Activated CD4-positive, alpha-beta T cell treated with anti-CD3 and anti-CD28 coated beads, Interleukin-2, amount 50 U/mL, for 24 hours (primary cell): ENCODE results near the gene CELA2A.
"Not testable (repeated sequence)": the region's sequence is repeated elsewhere in the genome, so short reads cannot be mapped to it uniquely, and the experiment has no call there.

Source experiments
- DNase-seq, 2 donors: peaks; one replicate each; pipeline ENCODE4 v3.0.0-alpha.2; 2020; ENCODE audit warnings: low read depth in 1 of 2, low spot score in 1 of 2

Gene CELA2A

DNA sequence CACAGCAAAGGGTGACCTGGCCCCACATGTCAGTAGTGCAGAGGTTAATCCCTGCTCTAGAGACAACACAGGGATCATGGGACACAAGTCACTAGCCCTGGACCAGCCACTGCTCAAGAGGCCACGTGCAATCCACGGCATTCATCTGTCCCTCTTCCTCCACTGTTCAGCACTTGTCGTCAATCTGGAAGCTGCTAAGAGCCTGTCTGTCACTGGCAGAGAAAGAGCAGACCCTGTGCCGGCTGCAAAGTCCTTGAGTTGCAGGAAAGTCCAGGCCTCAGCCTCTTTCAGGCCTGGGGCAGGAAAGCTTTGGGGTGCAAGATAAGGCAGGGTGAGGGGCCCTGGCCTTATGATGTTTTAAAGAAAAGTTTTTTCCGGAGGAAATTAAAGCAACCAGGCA, 36.1 kb downstream of the CELA2A start:
- DNase-seq: no peak

DNA sequence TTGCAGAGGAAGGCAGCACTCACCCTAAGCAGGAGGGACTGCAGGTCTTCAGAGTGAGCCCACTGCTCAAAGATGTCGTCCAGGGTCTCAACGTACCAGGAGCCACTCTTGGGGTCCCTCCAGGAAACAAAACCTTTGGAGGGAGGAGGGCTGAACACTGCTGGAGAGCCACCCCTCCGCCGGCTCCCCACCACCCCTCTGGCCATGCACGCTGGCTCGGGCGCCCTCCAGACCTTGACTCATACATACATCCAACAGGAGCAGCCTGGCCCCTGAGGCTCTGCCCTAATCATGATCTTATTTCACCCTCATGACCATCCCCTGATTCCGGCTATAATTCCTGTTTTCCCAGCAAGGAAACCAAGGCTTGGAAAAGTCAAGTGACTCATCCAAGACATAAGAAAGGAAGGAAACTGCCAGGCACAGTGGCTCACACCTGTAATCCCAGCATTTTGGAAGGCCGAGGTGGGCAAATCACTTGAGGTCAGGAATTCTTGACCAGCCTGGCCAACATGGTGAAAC, 37.4 kb downstream of the CELA2A start:
- no peak for DNase-seq

DNA sequence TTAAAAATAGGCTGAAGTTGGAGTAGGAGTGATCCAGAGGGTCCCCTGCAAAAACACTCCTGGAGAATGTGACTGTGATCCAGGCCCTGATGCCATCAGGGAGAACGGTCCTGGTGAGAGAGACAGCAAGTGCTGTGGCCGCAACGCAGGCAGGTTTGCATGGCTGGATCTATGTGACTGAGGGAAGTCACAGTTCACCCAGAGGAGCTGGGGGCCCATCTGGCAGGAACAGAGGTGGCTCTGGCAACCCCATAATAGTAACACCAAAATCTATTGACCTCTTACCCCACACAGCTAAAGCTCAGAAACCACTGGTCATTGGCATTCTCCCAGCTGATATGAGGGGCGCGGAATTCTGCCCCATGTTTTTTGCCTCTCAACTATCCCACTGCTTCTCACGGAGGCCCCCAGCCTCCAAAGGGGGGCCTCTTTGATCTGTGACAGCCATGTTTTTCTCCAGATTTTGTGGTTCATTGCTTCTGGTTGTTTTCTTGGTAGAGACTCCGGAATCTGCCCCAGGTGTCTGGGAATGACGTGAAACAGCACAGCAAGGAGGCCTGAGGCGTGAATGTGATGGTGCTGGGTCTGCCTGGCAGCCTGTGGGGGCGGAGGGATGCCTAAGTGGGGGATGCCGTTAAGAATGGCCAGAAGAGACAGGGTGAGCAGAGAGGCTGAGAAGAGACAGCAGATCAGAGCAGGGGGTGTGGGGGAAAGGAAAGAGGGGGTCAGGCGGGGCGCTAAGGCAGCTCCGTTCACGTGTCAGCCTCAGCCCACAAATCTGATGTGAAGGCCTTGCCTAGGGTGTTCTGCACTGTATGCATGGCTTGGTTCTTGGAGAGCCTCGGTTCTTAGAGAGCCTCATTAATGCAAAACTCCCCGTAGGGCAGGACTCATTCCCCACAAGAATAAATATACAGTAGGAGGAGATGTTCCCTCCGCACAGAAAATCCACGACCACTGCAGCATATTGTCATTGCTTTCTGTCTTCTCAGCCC, 43.9 kb downstream of the CELA2A start:
- no peak for DNase-seq

DNA sequence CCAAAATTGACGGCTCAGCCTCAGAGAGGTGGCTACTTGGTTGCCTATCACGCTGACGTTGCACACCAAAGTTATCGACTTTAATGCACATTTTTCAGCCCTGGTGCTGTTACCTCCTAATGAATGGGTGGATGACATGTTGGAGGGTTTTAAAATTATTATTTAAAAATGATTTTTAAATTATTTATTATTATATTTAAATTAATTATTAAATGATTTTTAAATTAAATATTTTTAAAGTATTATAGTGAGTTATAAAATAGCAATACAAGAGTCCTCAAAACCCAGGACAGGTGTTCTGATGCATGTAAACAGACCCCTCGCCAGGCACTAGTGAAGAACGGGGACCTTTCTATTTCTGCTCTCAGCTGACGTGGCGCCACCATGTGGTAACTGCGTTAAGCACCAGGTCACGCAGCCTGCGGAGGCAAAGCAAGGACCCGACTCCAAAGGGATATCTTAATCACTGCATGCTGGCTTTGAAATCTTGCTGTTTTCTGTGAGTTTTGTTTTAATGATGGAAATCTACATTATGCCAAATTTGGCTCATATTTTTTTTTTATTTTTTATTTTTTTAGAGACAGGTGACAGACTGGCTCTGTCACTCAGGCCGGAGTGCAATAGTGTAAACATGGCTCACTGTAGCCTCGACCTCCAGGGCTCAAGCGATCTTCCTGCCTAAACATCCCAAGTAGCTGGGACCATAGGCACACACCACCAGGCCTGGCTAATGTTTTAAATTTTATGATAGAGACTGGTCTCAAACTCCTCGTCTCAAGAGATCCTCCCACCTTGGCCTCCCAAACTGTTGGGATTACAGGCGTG, 44.9 kb downstream of the CELA2A start:
- DNase-seq: peak; percentile 12 to 13

DNA sequence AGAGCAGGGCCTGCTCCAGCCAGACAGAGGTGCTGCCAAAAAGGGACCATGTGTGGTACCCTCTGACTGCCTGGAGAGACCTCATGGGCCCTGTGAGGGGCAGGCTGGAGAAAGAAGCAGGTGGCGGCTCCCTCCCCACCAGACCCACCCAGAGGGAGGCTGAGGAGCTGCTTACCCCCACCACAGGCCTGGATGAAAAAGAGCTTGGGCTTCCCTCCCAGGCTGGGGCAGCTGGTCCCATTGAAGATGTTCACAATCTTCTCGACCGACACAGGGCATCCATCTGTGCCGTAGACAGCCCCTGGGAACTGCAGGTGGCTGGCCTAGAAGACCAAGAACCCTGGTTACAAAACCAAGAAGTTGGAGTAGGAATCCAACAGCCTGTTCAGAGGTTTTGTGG, 47.9 kb downstream of the CELA2A start:
- no peak for DNase-seq

DNA sequence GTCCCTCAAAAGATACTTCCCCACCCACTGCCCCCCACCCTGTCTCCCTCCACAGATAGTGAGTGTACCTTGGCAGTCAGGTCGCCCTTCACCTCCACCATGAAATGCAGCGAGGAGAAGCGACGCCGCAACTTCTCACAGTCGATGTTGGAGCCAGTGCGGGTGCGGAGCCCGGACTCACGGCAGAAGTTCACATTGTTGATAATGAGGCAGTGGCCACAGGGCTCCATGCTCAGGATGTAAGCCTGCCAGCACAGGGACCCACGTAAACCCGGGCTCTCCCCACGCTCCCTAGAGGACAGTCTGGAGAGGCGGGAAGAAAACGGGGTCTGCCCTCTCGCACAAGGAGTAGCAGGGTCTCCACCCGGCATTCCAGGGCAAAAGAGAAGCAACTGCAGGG, 50.3 kb downstream of the CELA2A start:
- no peak for DNase-seq

DNA sequence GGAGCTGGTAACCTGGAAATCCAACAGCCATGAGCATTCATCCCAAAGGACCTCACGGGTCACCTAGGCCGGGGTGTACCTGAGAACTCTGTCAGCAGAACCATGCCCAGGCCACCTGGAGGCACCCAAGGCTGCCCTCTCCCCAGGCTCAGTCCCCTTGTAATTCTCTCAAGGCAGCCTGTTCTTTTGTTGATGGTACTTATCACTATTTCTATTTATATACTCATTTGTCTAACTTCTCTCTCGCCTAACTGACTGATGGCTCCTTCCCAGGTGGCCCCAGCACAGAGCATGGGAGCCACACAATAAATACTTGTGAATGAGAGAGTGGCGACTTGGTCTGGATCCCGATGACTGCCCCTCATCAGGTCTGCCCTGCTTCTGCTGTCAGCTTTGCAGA, 50.7 kb downstream of the CELA2A start:
- no peak for DNase-seq

- DNase-seq: no peak
Measured at GRCh38 chr1:15508700-15509487, 52.4 kb downstream of the CELA2A start.

DNA sequence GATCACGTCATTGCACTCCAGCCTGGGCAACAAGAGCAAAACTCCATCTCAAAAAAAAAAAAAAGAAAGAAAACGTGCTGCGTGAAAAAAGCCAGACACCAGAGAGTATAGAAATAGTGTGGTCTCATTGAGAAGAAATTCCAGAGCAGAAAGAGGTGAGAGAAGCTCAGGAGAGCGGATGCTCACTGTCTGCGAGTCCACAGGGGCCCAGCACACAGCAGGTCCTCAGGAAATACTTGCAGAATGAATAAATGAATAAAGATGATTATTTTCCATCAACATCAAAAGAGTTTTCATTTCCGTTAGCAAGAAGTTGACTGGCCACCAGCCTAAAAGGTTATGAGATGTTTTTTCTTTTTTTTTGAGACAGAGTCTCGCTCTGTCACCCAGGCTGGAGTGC, 53.1 kb downstream of the CELA2A start:
- no peak for DNase-seq

DNA sequence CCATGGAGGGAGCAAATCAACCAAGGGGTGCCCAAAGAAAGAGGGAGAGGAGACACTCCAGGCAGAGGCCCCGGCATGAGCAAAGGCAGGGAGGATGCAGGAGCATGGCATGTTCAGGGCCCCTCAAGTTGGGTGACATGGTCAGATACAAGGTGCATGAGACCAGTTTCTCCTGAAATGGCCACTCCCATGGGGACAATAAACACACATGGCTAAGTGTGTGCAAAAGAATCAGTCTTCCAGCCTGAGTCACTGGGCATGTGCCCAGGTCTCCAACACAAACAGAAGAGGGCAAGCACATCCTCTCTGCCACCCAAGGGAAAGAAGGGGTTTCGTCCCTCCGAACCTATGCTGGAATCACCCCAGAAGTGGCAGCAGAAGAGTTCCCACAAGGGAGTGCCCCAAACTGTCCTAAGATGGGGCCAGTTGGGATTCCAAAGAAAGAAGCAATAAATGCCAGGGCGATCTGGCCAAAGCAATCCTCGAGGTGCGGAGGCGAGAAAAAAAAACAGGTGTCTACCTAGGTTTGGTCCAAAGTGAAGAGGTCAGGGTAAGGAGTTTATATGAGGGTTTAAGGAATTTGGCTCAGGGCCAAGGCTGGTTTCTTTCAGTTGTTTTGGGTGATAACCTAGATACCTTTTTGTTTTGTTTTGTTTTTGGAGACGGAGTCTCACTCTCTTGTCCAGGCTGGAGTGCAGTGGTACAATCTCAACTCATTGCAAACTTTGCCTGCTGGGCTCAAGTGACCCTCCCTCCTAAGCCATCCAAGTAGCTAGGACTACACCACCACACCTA, 54.3 kb downstream of the CELA2A start:
- DNase-seq: no peak

DNA sequence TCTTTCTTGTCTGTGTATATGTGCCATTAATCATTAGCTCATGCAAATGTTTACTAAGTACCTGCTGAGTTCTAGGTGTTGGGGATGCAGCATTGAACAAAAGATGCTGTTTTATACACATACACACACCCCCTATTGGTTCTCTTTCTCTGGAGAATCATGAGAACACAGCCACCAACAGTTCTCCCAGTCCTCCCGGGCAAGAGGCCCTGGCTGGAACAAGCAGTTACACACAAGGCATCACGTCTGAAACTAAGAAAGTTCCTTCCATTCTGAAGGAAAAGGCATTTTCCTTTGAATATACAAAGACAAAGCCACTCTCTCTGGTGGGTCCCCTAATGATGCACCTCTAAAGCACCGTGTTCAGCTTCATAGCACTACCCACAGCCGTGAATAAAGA, 56.7 kb downstream of the CELA2A start:
- no peak for DNase-seq

- no peak for DNase-seq
Measured at GRCh38 chr1:15513919-15514318, 57.4 kb downstream of the CELA2A start.

GRCh38 chr1:15514557-15514956, 58.0 kb downstream of the CELA2A start:
- DNase-seq: not testable (repeated sequence)

- DNase-seq: no peak
Measured at GRCh38 chr1:15515022-15515663, 58.6 kb downstream of the CELA2A start.

DNA sequence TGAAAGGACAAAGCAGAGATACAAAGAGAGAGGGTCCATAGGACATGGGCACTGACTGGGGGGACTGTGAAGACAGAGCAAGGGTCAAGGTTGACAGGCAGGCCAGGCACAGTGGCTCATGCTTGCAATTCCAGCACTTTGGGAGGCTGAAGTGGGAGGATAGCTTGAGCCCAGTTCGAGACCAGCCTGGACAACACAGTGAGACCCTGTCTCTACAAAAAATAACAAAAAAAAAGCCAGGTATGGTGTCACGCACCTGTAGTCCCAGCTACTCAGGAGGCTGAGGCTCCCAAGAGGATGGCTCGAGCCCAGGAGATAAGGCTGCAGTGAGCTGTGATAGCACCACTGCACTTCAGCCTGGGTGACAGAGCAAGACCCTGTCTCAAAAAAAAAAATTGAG, 63.1 kb downstream of the CELA2A start:
- no peak for DNase-seq

DNA sequence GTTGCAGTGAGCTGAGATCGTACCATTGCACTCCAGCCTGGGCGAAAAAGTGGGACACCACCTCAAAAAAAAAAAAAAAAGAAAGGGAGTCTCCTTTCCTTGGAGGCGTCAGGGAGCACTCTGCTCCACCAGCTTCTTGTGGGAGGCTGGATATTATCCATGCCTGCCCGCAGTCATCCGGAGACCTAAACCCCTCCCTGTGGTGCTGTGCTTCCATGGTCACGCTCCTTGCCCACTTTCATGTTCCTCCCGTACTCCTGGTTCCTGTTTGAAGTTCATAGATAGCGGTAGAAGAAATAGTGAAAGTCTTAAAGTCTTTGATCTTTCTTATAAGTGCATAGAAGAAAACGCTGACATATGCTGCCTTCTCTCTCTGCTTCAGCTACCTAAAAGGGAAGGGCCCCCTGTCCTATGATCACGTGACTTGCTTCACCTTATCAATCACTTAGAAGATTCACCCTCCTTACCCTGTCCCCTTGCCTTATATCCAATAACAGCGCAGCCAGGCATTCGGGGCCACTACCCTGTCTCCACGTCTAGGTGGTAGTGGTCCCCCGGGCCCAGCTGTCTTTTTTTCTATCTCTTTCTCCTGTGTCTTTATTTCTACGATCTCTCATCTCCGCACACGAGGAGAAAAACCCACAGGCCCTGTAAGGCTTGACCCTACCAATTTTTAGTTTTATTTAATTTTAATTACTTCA, 64.8 kb downstream of the CELA2A start:
- not testable (repeated sequence) for DNase-seq
